GM19438 (cell line): ENCODE data around the gene NDUFA3.
"Not testable (repeated sequence)": the region's sequence is repeated elsewhere in the genome, so short reads cannot be mapped to it uniquely, and the experiment has no call there.

Experiments
- ATAC-seq: cut with Tn5 transposase; IDR thresholded peaks from one replicate; pipeline ENCODE4 v1.9.1; 2021; ENCODE audit warnings: low read depth; ENCODE audit not compliant: unreplicated experiment

The NDUFA3 gene

DNA sequence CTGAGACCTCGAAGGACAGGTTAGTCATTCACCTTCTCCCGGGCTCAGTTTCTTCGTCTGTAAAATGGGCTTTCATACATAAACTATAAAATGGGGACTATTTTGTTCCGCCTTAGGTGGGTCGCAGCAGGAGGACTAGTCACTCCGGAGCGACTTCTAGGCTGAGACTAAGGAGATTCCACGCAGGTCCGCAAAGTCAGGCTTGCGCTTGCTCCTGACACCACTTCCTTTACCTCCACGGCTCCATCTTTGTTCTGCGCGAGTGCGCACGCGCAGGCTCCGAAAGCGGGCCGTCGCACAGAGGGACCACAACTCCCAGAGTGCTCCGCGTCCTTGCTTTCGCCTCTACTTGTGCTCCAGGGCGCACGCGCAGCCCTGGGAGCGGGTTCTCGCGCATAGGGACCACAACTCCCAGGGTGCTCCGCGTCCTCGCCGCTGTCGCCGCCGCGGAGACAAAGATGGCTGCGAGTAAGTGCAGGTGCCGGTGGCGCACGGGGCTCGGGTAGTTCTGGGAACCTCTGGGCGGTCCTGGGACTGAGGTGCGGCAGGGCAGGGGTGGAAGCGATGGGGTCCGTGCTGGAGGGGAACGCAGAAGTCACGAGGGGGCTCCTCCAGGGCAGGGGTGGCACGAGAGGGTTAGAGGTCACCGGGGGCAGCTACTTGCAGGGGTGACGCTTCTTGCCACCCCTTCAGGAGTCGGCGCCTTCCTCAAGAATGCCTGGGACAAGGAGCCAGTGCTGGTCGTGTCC is at the start of gene NDUFA3:
Gene NDUFA3, plus strand, starts transcription at position 435 of the 749 bp plus-strand sequence. Its CDS starts 24 bp downstream, at position 459.
- ATAC-seq = peak; percentile 81

DNA sequence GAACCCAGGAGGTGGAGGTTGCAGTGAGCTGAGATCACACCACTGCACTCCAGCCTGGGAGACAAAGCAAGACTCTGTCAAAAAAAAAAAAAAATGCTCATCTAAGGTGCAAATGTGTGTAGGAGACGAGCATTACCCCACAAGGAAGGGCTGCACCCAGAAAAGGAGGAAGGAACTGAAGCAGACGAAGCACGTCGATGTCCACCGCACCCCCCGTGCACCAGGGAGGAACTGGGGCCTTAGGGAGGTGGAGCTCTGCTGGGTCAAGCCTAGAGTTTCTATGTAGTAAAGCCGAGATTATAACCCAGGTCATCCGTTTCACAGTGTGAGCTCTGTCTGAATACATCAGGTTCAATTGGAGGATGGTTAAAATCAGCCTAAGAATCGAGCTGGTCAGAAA is 40.0 kb upstream of the NDUFA3 start:
- no peak for ATAC-seq

DNA sequence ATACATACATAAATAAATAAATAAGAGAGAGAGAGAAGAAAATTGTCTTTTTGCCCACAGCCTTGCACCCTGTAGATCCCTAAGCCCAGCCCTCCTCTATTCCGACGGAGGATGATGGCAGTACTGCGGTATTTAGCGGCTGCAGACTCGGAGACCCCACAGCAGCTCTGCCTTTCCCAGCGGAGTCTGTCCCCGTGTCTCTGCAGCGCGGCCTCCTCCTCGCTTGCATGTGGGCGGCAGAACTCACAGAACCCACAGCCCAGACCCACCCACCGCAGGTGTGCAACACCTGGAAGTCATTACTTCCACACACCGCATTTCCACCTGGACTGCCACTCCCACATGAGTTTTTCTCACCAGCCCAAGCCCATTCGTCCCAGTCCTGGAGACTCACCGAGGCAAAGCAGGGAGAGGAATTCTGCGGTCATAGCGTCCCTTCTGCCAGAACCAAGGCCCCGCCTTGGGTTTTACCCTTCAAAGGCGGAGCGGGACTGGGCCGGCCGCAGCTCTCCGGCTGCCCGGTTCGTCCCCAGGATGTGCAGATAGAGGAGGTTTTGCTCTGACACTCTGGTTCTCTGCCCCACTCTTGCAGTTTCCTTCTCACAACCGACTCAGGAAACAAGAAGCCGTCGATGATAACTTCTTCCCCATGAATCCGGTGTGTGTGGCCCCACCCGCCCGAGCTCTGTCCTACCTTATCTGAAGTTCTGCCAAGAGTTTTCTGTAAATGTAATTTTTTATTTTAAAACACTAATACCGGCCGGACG is 39.1 kb upstream of the NDUFA3 start, which contains the start of gene VSTM1:
Gene VSTM1, minus strand, starts transcription at position 548 of the 767 bp plus-strand sequence. Its CDS starts 120 bp downstream, at position 428.
- ATAC-seq = no peak

DNA sequence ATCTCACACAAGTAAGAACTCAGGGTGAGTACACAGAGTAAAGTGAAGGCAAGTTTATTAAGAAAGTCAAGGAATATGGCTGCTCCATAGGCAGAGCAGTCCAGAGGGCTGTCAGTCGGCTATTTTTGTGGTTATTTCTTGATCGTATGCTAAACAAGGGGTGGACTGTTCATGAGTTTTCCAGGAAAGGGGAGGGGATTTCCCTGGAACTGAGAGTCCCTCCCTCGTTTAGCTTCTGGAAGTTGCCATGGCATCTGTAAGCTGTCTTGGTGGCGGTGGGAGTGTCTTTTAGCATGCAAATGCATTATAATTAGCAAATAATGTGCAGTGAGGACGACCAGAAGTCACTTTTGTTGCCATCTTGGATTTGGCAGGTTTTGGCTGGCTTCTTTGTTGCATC is 33.2 kb upstream of the NDUFA3 start:
- no peak for ATAC-seq

DNA sequence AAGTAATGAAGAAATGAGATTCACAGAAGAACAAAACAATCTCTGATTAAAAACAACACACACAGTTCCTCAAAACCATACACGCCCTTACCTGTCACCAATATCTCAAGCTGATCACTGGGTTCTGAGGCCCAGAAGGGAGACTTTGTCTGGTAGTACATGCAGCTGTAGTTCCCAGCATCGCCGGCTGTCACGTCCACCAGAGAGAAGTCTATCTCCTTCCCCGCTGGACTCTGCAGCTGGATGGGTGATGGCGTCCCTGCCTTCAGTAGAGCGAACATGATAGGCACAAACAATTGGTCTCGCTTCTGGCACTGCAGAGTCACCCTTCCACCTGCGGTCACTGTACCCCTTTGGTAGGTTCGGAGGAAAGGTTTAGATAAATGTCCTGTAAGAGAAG is 28.8 kb upstream of the NDUFA3 start:
- no peak for ATAC-seq

DNA sequence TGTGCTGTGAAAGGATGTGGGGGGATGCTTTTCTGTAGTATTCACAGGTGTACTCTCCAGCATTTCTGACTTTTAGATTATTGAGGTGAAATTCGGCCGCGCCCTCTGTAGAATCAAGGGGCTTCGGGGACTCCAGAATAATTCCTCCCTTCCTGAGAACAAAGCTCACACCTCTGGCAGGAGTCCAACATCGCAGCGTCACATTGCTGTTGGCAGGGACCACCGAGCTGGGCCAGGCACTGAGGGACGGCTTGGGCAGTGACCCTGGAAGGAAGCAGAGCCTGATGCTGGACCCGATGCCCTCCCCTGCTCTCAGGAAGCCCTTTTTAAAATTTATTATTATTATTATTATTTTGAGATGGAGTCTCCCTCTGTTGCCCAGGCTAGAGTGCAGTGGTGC is 27.8 kb upstream of the NDUFA3 start:
- no peak for ATAC-seq

DNA sequence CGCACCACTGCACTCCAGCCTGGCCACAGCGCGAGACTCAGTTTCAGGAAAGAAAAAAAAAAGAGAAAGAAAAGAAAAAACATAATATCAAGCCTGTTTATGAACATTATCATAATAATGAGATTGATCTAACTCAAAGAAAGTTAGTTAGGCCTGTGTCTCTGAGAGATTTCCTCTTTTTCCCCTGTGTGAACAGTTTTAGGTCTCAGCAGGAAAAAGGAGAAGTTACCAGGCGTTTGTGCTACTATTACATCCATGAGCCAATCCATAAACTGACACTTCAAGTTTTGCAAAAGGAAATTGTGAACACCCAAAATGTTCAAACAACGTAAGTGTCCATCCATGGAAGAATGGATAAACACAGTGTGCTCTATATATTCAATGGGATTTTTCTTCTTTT is 25.3 kb upstream of the NDUFA3 start:
- ATAC-seq = no peak

DNA sequence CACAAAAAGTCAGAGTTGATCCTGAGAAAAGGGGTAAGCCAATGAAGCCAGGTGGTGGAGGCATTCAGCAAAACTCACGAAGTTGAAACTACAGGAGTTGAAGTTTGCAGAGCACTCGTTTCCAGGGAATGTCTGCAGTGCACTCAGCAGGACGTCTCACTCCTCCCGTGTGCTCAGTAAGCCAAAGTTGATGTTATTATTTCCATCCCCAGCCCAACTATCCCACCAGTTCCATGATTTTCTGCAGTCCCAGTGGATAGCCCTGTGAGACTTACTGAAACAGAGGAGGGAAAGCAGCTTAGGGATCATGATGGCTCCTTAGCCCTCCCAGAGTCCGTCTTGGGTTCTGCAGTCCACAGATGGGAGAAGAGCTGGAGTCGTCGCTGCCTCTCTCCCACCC is 21.6 kb upstream of the NDUFA3 start, which contains the start of gene TARM1:
Gene TARM1, minus strand, starts transcription at position 334 of the 400 bp plus-strand sequence. Its CDS starts 25 bp downstream, at position 309.
- ATAC-seq = no peak

DNA sequence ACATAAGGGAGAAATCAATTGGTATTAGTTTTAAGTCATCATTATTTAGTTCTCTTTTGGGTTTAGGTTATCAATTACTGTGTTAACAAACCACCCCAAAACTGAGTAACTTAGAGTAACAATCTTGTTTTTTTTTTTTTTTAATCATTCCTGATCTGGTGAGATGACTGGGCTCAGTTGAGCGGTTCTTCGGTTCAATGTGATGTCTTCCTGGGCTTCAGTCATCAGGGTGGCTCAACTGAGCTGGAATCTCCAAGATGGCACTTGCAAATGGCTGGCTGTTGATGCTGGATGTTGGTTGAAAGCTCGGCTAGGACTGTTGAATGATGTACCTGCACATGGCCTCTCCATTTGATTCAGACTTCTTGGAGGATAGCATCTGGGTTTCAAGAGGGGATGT is 18.2 kb upstream of the NDUFA3 start:
- ATAC-seq = no peak

DNA sequence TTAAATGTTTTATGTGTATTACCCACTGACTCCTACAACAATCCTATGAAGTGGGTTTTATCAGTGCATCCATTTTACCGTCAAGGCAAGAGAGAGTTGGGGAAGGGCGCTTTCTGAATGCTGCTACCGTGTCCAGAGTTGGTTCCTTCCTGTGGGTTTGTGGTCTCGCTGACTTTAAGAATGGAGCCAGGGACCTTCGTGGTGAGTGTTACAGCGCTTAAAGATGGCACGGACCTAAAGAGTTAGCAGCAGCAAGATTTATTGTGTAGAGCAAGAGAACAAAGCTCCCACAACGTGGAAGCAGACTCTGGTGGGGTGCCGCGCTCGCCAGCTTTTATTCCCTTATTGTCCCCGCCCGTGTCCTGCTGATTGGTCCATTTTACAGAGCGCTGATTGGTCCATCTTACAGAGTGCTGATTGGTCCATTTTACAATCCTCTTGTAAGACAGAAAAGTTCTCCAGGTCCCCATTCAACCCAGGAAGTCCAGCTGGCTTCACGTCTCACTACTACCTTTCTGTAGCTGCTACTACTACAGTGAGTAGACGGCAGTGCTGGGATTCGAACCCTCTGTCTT is 8.1 kb upstream of the NDUFA3 start:
- ATAC-seq = no peak

DNA sequence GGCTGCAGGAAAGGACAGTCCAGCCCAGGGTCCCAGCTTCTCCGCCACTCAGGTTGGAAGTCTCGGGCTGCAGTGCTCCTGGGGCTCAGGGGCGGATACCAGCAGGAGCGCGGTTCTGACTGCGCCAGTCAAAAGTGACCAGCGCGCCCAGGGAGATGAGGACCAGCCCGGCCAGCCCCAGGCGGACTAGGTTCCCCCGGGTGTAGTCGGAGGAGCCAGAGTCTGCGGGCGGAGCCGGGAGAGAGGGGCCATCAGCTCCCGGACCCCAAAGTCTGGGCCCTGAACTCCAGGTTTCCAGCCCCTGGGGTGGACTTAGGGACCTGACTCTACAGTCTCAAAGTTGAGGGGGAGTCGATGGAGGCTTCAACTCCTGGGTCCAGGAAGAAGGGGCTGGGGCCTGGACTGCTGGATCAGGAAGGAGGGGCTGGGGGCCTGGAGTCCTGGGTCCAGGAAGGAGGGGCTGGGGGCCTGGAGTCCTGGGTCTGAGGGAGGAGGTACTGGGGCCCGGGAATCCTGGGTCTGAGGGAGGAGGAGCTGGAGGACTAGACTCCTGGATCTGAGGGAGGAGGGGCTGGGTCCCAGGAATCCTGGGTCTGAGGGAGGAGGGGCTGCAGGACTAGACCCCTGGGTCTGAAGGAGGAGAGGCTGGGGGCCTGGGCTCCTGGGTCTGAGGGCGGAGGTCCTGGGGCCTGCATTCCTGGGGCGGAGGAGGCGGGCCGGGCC is 7.4 kb upstream of the NDUFA3 start:
- ATAC-seq = no peak

DNA sequence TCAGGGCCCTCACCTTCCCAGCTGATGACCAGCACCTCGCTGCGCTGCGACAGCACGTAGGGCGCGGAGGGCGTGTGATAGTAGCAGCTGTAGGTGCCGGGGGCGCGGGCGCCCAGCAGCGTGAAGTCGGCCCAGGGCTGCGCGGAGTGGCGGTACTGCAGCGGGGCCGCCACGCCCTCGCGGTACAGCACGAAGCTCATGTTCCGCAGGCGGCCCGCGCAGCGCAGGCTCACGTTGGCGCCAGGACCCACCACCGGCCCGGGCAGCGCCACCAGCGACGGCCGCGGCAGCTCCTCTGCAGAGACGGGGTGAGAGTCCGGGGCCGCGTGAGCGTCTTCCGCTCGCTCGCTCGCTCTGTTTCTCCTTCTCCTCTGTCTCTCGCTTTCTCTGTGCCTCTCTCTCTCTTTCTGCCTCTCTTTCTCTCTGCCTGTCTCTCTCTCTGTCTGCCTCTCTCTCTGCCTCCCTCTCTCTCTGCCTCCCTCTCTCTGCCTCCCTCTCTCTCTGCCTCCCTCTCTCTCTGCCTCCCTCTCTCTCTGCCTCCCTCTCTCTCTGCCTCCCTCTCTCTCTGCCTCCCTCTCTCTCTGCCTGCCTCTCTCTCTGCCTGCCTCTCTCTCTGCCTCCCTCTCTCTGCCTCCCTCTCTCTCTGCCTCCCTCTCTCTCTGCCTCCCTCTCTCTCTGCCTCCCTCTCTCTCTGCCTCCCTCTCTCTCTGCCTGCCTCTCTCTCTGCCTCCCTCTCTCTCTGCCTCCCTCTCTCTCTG is 6.6 kb upstream of the NDUFA3 start:
- not testable (repeated sequence) for ATAC-seq

DNA sequence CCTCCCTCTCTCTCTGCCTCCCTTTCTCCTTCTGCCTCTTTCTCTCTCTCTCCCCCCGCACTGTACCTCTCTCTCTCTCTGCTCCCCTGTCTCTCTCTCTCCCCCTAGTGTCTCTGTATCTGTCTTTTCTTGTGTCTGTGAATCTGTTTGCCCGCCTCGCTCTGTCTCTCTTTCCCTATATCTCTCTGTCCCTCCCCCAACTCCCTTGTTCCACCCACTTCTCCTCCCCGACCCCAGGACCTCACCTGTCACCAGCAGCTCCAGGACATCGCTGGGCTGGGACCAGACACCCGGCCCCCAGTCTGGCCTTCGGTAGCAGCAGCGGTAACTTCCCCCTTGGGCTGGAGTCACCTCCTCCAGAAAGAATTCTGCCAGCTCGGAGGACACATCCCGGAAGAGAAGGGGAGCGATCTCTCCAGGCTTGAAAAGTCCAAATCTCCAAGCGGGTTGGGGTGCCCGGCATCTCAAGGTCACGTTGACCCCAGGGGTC is 6.0 kb upstream of the NDUFA3 start:
- no peak for ATAC-seq

DNA sequence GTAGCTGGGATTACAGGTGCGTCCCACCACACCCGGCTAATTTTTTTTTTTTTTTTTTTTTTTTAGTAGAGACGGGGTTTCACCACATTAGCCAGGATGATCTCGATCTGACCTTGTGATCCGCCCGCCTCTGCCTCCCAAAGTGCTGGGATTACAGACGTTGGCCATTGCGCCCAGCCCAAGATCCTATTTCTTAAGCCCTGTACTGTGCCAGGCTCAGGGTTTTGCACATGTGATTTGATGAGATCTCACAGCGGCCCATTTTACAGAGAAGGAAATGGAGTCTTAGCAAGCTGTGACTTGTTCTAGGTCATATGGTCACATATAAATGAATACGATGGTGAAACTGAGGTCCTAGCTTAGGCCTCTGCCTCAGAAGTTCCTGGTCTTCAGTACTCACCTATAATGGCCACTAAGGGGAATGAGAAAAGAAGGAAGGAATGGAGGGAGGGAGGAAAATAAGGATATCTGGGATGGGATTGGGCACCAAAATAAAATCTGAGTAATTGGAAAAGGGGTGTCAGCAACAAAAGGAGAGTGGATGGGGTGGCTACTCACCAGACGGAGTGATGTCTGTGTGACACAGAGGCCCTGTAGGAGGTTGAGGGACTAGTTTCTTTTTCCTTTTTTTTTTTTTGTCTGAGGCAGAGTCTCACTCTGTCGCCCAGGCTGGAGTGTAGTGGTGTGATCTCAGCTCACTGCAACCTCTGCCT is 3.3 kb upstream of the NDUFA3 start:
- ATAC-seq = no peak

DNA sequence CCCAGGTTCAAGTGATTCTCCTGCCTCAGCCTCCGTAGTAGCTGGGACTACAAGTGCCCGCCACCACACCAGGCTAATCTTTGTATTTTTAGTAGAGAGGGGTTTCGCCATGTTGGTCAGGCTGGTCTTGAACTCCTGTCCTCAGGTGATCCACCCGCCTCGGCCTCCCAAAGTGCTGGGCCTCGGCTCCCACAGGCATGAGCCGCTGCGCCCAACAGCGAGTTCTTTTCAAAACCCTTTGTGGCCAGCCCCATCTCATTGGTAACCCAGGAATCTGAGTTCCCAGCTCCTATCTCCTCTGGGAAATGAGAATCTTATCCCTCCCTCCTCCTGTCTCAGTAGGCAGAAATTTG is 2.8 kb upstream of the NDUFA3 start:
- ATAC-seq = not testable (repeated sequence)

DNA sequence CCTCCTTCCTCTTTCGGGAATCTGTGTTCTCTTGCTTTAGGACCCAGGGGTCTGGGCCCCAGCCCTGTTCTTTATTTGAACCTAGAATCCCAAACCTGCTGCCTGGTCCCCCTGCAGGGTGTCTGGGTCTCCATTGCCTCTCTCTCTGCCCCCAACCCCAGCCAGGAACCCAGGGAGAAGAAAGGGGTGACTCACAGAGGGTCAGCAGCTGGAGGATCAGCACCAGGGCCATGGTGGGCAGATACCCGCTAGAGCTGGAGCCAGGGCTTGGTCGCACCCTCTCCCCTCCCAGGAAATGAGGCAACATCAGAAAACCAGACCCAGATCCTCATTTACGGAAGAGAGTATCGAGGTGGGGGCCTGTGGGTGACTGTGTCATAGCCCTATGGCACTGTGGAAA is 2.1 kb upstream of the NDUFA3 start, which contains the start of gene OSCAR:
Gene OSCAR, minus strand, starts transcription at position 243 of the 400 bp plus-strand sequence. Its CDS starts 11 bp downstream, at position 232.
- no peak for ATAC-seq

DNA sequence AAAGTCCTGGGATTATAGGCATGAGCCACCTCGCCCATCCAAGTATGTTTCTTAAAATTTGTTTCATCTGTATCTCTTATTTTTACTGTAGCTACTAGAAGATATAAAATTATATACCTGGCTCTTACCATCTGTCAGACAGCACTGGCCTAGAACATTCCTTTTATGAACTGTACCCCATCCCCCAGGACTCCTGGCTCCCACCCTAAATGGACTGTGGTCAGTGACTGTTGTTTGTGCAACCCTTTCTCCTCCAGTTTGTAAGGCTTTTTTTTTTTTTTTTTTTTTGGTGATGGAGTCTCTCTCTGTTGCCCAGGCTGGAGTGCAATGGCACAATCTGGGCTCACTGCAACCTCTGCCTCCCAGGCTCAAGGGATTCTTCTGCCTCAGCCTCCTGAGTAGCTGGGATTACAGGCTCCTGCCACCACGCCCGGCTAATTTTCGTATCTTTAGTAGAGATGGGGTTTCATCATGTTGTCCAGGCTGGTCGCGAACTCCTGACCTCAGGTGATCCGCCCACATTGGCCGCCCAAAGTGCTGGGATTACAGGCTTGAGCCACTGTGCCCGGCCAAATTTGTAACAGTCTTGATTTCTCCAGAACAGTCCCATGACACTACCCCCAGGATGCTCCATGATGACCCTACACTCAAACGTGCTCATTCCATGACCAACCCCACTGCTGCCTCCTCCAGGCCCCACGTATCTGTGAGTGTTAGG is 2.5 kb downstream of the NDUFA3 start:
- no peak for ATAC-seq

DNA sequence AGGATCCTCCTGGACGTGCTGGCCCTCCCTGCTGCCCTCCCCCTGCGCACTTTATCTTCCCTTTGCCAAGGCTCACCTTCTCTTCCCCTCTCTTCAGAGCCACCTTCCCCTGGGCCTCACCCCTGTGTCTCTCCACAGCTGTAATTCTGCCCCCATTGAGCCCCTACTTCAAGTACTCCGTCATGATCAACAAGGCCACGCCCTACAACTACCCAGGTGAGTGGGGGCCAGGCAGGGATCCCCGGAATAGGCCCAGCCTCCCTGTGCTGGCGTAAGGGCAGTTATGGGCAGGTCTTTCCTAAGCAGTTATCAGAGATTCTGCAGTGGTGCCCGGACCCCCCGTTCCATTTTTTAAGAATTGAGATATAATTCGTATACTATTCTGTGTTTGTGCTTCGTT is 3.1 kb downstream of the NDUFA3 start:
- ATAC-seq = no peak

DNA sequence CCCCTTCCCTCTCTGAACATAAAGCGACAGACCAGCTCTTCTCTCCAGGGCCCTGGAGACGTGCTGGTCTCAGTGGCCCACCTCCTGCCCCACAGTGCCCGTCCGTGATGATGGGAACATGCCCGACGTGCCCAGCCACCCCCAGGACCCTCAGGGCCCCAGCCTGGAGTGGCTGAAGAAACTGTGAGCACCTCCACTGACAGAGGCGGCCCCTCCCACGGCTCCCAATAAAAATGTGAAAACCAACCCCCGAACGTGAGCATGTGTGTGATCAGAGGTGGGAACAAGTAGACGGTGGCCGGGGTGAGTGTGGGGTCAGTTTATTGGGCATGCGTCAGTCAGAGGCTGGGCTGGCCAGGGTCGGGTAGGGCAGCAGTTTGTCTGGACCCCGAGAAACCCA is 4.1 kb downstream of the NDUFA3 start:
- ATAC-seq = no peak
